Skeletal muscle cell (primary cell): ENCODE measurements around the gene ZNF606.

ENCODE experiments used
- DNase-seq: peaks from one replicate; pipeline ENCODE4 v3.0.0-alpha.2; 2010; ENCODE audit warnings: low read depth
- H3K4me3 ChIP-seq: 2 replicates; pipeline ENCODE4 v1.5.1; 2011; ENCODE audit warnings: low read depth, mild to moderate bottlenecking, control low read depth, low read length, moderate library complexity

Gene ZNF606

DNA sequence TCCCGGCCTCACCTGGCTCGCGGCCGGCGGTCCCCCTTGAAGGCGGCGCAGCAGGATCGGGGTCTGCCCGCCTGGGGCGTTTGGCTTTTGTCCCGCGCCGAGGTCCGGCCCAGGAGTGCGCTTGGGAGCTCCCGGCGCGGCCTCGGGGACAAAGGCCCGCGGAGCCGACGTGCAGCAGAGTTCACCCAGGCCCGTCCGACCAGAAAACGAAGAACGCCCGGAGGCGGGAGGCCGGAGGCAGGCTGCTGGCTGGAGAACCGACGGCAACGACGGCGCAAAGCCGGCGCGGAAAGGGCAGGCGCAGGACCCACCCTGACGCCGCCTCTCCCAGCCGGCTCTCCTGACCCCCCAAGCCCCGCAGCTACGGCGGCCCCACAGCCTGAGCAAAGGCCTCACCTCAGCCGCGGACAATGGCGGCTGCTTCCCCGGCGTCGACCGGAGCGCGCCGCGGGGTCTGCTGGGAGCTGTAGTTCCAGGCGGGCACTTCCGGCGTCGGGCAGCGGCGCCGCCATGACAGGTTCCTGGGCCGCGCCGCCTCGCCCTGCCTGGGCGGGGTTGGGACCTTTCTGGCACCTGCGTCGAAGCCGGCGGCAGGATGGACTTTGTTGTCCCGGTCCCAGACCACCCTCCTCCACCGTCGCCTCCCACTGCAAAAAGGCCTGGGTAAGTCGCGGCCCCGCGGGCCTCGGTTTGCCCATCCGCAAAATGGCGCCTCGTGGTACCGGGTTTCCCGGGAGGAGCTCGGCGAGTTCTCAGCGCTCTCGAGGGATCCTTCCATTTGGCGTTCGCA is at the start of gene ZNF606:
Gene ZNF606 (minus strand): TSS at position 437 of the 790 bp plus-strand sequence. CDS start 1,501 bp downstream, outside the sequence.
- DNase-seq = peak; percentile 49

GRCh38 chr19:58052256-58052655 is 49.6 kb upstream of the ZNF606 start:
- DNase-seq = no peak
- H3K4me3 ChIP-seq = no peak overlapping the region

More for the DNA sequence above, at the start of gene ZNF606:
- peak within 1 kb of the TSS; percentile 90 for H3K4me3 ChIP-seq

DNA sequence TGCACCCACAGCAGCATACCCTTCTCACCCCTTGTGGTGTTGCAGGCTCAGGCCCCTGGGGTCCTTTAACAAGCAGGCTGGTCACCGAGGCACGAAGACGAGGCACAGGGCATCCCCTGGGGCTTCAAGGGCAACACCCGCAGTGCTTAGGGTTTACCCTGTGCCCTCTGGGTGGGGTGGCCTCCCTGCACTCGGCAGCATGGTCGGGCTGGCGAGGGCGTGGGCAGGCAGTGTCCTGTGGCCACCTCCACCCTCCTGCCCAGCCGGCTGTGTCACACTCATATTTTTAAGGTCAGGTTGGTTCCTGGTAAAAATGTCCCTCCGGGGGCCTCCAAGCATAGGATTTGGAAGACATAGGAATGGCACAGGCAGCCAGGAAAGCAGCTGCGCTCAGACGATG is 45.1 kb upstream of the ZNF606 start:
- no peak for DNase-seq
- H3K4me3 ChIP-seq = no peak overlapping the region

GRCh38 chr19:58046856-58047255 is 44.2 kb upstream of the ZNF606 start:
- DNase-seq = no peak
- no peak overlapping the region for H3K4me3 ChIP-seq

DNA sequence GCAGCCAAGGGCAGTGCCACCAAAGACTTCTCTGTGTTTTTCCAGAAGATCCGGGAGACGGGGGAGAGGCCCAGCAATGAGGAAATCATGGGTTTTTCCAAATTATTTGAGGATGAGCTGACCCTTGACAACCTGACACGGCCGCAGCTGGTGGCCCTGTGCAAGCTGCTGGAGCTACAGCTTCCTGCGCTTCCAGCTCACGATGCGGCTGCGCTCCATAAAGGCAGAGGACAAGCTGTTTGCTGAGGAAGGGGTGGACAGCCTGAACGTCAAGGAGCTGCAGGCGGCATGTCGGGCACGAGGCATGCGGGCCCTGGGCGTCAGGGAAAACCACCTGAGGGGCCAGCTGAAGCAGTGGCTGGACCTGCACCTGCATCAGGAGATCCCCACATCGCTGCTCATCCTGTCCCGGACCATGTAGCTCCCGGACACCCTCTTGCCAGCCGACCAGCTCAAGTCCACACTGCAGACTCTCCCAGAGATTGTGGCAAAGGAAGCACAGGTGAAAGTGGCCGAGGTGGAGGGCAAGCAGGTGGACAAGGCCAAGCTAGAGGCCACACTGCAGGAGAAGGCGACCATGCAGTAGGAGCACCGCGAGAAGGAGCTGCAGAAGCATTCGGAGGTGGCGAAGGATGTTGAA is 42.9 kb upstream of the ZNF606 start:
- H3K4me3 ChIP-seq = no peak overlapping the region
- no peak for DNase-seq

DNA sequence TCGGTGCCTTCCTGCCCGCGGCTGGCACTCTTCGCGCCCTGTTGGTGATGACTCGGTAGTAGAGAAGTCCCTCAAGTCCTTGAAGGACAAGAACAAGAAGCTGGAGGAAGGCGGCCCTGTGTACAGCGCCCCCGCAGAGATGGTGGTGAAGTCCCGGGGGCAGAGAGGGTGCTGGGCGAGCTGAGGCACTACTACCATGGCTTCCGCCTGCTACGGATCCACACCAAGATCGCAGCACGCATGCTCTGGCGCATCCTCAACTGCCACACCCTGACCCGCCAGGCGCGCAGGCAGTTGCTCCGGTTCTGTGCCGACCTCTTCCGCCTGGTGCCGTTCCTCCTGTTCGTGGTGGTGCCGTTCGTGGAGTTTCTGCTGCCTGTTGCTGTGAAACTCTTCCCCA is 42.3 kb upstream of the ZNF606 start:
- H3K4me3 ChIP-seq = no peak overlapping the region
- no peak for DNase-seq

GRCh38 chr19:58044391-58044790 is 41.8 kb upstream of the ZNF606 start:
- H3K4me3 ChIP-seq = no peak overlapping the region
- no peak for DNase-seq

GRCh38 chr19:58042495-58043340 is 40.1 kb upstream of the ZNF606 start:
- DNase-seq = no peak

DNA sequence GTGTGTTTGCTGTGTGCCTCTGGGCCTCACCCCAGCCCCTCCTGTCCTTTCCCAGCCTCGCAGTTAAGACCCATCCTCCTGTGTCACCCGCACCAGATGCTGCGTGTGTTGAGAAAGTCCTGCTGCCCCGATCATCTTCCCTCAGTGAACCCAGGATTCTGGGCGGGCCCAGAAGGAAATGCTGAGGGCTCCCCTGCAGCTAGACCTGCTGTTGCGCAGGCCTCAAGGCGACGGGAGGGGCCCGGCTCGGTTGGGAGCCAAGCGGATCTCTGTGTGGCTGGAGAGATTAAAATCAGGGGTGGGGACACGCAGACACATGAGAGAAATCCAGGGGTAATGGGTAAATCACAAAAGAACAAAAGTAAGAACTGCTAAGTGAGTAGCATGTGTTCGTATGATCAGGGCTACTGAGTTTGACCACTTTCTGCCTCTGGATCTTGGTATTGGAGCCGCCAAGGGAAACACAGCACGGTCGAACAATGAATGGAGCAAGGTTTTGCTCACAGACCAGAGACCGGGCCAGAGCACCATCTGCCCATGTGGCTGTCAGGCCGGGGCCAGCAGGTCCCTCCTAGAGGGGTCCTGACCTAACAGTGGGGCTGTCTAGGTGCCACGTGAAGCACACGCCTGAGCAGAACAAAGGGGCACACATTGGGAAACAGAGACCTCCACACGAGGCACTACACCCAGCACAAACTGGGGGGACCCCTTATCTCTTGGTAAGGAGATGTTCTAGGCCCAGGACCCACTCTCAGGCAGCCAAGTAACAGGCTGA is 38.3 kb upstream of the ZNF606 start:
- no peak overlapping the region for H3K4me3 ChIP-seq
- DNase-seq = no peak

More at GRCh38 chr19:58042495-58043340, 40.1 kb upstream of the ZNF606 start:
- no peak overlapping the region for H3K4me3 ChIP-seq

- H3K4me3 ChIP-seq = no peak overlapping the region
- DNase-seq = no peak
Observed at GRCh38 chr19:58038688-58039204, 36.1 kb upstream of the ZNF606 start.

GRCh38 chr19:58037927-58038687 is 35.5 kb upstream of the ZNF606 start:
- no peak overlapping the region for H3K4me3 ChIP-seq
- DNase-seq = no peak

- no peak overlapping the region for H3K4me3 ChIP-seq
- DNase-seq = no peak
Observed at GRCh38 chr19:58035863-58036262, 33.2 kb upstream of the ZNF606 start.

DNA sequence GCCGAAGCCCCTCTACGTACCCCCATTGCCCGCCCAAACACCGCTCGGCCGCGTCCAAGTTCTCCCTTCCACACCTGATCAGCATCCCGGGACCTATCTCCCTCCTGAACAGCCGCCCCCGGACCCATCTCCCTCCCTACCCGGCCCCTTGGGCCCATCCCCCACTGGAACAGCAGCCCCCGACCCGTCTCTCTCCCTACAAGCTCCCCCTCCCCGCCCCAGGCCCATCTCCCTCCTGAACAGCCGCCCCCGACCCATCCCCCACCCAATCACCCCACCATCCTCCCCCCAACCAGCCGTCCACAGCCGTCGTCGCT is 31.8 kb upstream of the ZNF606 start:
- no peak for DNase-seq
- H3K4me3 ChIP-seq = peak overlapping the region; percentile 55

- peak within 1 kb of the TSS; percentile 55 for H3K4me3 ChIP-seq
- DNase-seq = peak; percentile 59
Observed at GRCh38 chr19:58033741-58034476, 31.3 kb upstream of the ZNF606 start, which contains the start of gene ZSCAN1. Gene ZSCAN1, plus strand, starts transcription at chr19:58034025. Its CDS starts 3,812 bp downstream, at chr19:58037837.

- no peak overlapping the region for H3K4me3 ChIP-seq
- no peak for DNase-seq
Observed at GRCh38 chr19:58024661-58025060, 22.0 kb upstream of the ZNF606 start.

DNA sequence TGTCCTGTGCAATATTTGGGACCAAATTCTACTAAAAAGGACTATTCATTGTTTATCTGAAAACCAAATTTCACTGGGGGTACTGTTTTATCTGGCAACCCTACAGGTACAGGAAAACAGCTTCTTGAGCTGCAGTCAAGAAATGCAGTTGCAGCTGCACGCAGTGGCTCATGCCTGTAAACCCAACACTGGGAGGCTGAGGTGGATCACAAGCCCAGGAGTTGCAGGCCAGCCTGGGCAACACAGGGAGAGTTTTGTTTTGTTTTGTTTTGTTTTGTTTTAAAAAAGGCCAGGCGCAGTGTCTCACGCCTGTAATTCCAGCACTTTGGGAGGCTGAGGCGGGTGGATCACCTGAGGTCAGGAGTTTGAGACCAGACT is 19.7 kb upstream of the ZNF606 start:
- no peak for DNase-seq
- no peak overlapping the region for H3K4me3 ChIP-seq

DNA sequence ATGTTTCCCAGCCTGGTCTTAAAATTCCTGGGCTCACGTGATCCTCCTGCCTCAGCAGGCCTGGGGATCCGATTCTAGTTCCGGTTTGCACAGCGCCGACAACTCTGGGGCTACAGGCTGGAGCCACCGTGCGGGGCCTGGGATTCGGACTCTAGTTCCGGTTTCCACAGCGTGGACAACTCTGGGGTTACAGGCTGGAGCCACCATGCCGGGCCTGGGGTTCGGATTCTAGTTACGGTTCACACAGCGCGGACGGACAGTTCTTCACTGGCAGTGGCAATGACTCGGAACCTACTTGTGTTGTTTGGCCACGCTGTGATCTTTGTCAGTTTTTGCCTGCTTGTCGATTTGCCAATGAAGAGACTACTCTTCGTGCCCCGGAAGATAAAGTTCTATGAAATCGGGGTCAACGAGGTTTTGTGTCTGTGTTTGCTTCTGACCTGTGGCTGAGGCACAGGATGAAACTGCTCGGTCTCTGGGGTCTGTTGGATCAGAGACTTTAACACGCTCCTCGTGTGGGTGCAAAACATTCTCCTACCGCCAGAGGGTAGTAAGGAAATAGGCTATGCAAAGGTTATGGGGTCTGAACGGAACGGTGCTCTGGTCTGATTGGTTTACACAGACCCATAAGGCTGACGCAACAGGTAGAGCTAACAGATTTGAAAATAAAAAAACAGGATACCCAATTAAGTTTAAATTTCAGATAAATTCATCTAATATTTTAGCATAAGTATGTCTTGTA is 19.1 kb upstream of the ZNF606 start:
- no peak overlapping the region for H3K4me3 ChIP-seq
- no peak for DNase-seq
